ENCODE data around the gene LRATD1.
"Not testable (repeated sequence)": the region's sequence is repeated elsewhere in the genome, so short reads cannot be mapped to it uniquely, and the experiment has no call there.

Gene LRATD1

DNA sequence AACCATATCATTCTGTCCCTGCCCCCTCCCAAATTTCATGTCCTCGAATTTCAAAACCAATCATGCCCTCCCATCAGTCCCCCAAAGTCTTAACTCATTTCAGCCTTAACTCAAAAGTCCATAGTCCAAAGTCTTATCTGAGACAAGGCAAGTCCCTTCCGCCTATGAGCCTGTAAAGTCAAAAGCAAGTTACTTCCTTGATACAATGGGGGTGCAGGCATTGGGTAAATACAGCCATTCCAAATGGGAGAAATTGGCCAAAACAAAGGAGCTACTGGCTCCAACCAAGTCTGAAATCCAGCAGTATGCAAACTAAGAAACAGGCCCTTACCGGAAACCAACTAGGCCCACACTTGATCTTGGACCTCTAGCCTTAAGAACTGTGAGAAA, 10.0 kb upstream of the LRATD1 start:
- not testable (repeated sequence) for H3K4me1 Mint-ChIP-seq, H3K9me3 Mint-ChIP-seq, H3K27me3 Mint-ChIP-seq, H3K36me3 Mint-ChIP-seq, H3K27ac Mint-ChIP-seq, H3K4me3 Mint-ChIP-seq

DNA sequence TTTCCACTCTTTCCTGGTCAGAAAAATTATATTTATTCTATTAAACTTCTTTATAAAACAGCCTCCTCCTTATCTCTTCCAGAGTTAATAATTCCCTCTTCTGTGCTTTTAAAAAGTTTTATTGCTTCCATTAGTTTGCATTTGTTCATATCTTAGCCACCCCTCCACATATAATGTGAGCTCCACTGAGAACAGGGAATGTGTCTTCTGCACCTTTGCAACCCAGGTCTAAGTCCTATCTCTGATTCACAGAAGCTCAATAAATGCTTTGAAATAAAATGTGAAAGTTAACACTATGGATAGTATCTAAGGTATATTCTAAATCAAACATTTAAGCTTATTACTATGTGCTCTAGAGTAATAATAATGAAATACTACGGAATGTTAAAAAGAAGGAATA, 9.3 kb upstream of the LRATD1 start:
- Mint-ChIP-seq H3K27ac (no peak overlapping the region), H3K9me3 (no peaks in the 10 kb centered on the region), H3K27me3 (peaks cover 8% of the 10 kb centered on the region), H3K4me1 (no peaks in the 10 kb centered on the region), H3K4me3 (no peak overlapping the region), H3K36me3 (no peaks in the 10 kb centered on the region)

DNA sequence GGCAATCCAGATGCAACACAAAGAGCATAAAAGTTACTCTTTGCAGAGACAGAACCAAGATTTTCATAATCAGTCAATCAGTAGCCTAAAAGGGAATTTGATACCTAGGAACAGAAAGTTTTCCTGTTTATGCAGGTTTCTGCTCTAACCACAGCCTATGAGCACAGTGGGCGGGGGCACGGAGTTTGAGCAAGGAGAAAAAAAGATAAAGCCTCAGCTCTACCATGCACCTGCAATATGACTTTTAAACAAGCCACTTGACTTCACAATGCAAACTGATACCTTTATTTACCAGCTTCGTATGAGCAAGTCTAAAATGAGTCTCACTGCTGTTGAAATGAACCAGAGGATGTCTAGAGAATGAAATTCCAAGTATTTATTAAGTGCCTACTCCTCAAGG, 5.6 kb upstream of the LRATD1 start:
- Mint-ChIP-seq H3K27ac (no peak overlapping the region), H3K36me3 (peaks cover 2% of the 10 kb centered on the region), H3K4me1 (no peaks in the 10 kb centered on the region), H3K27me3 (peaks cover 24% of the 10 kb centered on the region), H3K9me3 (no peaks in the 10 kb centered on the region), H3K4me3 (no peak overlapping the region)

DNA sequence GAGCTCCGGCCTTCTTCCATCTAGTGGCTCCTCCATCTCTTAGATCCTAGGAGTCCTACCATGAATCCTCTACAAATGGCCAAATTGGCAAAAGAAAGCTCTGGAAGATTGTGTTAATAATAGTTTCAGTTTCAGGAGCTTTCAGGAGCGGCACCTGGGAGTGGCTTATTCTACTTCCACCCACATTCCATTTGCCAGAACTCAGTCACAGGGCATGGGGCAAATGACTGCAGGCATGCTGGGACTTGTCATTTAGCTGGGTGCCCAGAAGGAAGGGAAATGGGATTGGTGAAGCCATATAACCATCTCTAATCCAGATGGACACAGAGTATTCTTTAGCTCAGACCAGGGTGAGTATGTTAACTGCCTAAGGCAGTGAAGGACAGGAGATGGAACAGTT, 3.6 kb upstream of the LRATD1 start:
- Mint-ChIP-seq H3K4me3 (no peak overlapping the region), H3K9me3 (no peaks in the 10 kb centered on the region), H3K4me1 (no peaks in the 10 kb centered on the region), H3K27ac (no peak overlapping the region), H3K27me3 (peaks cover 31% of the 10 kb centered on the region), H3K36me3 (peaks cover 2% of the 10 kb centered on the region)

DNA sequence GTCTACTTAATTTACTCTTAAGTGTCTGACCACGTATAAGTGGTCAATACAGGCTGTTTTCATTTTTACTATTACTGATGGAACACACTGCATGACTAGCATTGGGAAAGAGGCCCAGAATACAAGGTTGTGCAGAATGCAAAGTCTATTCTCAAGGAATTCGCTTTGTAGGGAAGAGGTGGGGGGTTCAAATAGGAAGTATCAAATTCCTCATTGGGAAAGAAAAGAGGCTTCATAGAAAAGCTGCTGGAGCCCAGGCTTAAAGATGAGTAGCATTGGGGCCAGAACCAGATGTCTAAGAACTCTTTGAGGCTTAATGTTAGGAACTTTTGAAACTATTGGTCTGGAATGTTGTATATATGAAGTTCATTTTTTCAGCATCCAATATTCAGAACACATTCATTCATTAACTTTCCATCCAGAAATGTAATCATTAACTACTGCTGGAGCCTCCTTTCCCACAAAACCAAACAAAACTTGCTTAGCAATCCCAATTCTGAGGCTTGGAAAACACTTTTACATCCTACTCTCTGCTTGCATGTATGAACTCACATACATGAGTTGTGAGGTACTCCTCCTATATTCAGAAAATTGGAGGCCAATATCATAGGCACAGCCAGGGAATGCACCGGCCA, 994 bp upstream of the LRATD1 start:
- H3K27ac Mint-ChIP-seq = no peak overlapping the region
- H3K4me3 Mint-ChIP-seq = no peak overlapping the region
- peaks cover 2% of the 10 kb centered on the region for H3K36me3 Mint-ChIP-seq
- peaks cover 37% of the 10 kb centered on the region for H3K27me3 Mint-ChIP-seq
- H3K9me3 Mint-ChIP-seq = peaks cover 4% of the 10 kb centered on the region
- no peaks in the 10 kb centered on the region for H3K4me1 Mint-ChIP-seq

DNA sequence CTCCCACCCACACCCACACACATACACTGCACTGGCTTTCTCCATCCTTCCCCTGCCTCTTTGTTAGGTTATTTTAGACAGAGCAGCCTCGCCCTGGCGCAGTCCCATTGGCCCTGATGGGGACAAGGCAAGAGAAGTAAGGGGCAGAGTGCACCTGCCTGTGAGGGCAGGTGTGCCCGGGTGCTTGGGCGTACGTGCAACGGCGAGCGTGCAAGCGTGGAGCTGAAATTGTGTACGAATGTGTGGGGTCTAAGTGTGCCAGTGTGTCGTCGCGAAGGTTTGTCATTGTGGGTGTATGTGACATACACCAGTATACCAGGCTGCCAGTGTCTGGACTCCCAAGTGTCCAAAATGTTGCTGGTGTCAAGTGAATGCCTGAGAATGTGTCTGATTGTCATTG, 544 bp downstream of the LRATD1 start:
- Mint-ChIP-seq H3K4me1 (no peaks in the 10 kb centered on the region), H3K9me3 (peaks cover 11% of the 10 kb centered on the region), H3K4me3 (no peak overlapping the region), H3K27me3 (peaks cover 40% of the 10 kb centered on the region), H3K27ac (no peak overlapping the region), H3K36me3 (peaks cover 2% of the 10 kb centered on the region)

DNA sequence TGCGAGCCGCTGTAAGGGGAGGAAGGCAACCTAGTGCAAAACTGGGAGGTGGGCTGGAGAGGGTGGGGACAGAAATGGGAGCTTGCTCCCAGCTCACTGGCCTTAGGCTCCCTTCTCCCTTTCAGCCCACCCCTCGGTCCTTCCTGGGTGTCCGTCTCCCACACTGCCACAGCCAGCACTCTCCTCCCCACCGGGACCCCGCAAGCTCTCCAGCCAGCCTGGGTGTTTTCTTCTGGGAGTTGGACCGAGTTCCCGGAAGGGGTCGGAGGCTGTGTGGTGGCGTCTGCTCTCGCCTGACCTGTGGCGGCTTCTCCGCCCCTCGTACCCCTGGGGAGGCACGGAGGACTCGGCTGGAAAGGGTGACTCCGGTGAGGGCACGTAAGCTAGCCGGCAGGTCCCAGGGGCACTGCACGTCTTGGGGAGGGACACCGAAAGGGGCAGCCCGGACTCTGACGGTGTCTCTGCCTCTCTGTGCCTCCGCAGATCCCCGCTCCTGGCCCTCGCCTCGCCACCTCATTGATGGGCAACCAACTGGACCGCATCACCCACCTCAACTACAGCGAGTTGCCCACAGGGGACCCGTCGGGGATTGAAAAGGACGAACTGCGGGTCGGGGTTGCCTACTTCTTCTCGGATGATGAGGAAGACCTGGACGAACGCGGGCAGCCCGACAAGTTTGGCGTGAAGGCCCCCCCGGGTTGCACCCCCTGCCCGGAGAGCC, 1.1 kb downstream of the LRATD1 start:
- no peak overlapping the region for H3K4me3 Mint-ChIP-seq
- no peaks in the 10 kb centered on the region for H3K4me1 Mint-ChIP-seq
- peaks cover 2% of the 10 kb centered on the region for H3K36me3 Mint-ChIP-seq
- peaks cover 36% of the 10 kb centered on the region for H3K27me3 Mint-ChIP-seq
- no peak overlapping the region for H3K27ac Mint-ChIP-seq
- peaks cover 11% of the 10 kb centered on the region for H3K9me3 Mint-ChIP-seq

DNA sequence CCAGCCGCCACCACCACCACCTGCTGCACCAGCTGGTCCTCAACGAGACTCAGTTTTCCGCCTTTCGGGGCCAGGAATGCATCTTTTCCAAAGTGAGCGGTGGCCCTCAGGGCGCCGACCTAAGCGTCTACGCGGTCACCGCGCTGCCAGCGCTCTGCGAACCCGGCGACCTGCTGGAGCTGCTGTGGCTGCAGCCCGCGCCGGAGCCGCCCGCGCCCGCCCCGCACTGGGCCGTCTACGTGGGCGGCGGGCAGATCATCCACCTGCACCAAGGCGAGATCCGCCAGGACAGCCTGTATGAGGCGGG, 1.6 kb downstream of the LRATD1 start:
- no peak overlapping the region for H3K4me3 Mint-ChIP-seq
- H3K9me3 Mint-ChIP-seq = peaks cover 11% of the 10 kb centered on the region
- H3K27ac Mint-ChIP-seq = no peak overlapping the region
- H3K36me3 Mint-ChIP-seq = peaks cover 2% of the 10 kb centered on the region
- H3K27me3 Mint-ChIP-seq = peaks cover 39% of the 10 kb centered on the region
- no peaks in the 10 kb centered on the region for H3K4me1 Mint-ChIP-seq

DNA sequence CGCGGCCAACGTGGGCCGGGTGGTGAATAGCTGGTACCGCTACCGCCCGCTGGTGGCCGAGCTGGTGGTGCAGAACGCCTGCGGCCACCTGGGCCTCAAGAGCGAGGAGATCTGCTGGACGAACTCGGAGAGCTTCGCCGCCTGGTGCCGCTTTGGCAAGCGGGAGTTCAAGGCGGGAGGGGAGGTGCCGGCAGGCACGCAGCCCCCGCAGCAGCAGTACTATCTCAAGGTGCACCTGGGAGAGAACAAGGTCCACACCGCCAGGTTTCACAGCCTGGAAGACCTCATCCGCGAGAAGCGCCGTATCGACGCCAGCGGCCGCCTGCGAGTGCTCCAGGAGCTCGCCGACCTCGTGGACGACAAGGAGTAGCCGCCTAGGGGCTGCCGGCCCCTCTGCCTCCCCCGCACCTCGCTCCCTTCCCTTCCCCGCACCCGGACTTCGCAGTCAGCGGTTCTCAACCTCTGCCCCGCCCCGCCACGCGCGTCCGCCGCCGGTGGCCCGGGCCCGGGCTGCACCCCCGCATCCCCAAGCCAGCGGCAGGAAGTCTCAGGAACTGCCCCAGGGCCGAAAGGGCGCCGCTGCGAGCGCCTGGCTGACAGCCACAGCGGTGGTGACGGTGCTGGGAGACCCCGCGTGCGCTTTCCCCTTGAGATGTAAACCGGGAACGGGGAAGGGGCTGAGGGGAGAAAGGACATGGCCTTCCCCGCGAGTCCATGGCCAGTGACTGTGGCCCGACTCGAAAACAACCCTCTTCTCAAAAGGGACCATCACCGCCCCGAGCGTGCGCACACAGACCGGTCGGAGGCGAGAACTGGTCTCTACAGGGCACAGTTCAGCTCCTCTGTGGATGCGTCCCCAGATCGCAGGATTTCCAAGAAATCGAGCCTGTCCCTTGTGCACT, 2.2 kb downstream of the LRATD1 start:
- H3K9me3 Mint-ChIP-seq = peaks cover 11% of the 10 kb centered on the region
- H3K4me3 Mint-ChIP-seq = no peak overlapping the region
- no peak overlapping the region for H3K27ac Mint-ChIP-seq
- peaks cover 2% of the 10 kb centered on the region for H3K36me3 Mint-ChIP-seq
- no peaks in the 10 kb centered on the region for H3K4me1 Mint-ChIP-seq
- peaks cover 41% of the 10 kb centered on the region for H3K27me3 Mint-ChIP-seq

DNA sequence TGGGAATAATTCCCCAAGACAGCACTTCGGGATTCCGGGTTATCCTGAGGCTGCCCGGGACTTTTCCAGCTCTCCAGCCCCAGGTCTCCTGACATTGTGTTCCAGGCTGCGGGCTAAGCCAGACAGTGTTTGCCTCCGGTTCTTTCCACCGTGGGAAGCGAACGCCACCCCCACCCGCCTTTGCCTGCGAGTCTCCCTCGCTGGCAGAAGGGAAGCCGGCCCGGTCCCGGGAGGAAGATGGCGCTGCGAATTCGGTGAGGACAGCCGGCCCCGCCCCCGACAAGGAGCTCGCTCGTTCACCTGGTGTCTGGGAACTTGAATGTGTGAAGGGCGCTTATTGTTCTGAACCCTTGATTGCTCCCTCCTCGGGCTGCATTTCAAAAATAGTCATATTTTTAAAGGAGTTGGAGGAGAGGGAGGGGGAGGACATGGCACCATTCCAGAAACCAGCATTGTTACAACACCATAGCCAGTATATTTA, 2.9 kb downstream of the LRATD1 start:
- Mint-ChIP-seq H3K9me3 (peaks cover 11% of the 10 kb centered on the region), H3K27ac (no peak overlapping the region), H3K4me3 (no peak overlapping the region)

DNA sequence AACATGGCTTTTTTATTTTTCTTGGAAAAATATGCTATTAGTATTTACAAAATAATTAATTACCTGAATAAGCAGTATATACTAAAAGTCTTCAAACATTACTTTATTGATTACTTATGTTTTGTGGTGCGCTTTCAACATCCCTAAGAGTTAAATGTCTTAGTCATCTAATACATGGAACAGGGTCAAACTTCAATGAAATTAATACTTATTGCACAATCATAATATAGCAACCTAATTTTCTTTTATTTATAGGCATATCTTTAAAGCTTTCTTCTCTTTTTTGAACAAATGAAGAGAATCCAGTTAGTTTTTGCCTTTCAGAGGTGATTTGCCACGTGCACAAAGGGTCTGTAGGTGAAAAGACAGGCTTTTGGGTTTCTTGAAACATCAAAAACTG, 6.0 kb downstream of the LRATD1 start:
- Mint-ChIP-seq H3K4me3 (no peak overlapping the region), H3K4me1 (no peaks in the 10 kb centered on the region), H3K27ac (no peak overlapping the region), H3K27me3 (peaks cover 19% of the 10 kb centered on the region), H3K36me3 (no peaks in the 10 kb centered on the region), H3K9me3 (peaks cover 11% of the 10 kb centered on the region)

More for the DNA sequence above, 2.9 kb downstream of the LRATD1 start:
- H3K27me3 Mint-ChIP-seq = peaks cover 38% of the 10 kb centered on the region
- no peaks in the 10 kb centered on the region for H3K4me1 Mint-ChIP-seq
- H3K36me3 Mint-ChIP-seq = peaks cover 2% of the 10 kb centered on the region

DNA sequence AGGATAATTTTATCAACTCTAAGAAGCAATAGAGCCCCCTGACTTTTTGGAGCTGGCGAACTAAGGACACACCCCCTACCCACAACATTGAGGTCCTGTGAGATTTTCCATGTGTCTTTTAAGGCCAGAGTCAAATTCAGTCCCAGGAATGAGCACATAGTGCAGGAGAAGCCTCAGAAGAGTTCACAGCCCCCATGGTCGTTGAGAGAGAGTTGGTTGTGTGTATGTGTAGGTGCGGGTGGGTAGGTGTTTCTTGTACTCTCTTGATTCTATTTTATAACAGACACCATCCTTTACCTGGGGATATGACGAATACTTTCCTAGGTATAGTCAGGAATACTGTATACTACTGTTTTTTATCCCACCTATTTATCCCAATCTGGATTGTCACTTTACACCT, 8.6 kb downstream of the LRATD1 start:
- Mint-ChIP-seq H3K9me3 (peaks cover 11% of the 10 kb centered on the region), H3K27ac (no peak overlapping the region), H3K36me3 (no peaks in the 10 kb centered on the region), H3K4me1 (no peaks in the 10 kb centered on the region), H3K4me3 (no peak overlapping the region), H3K27me3 (peaks cover 17% of the 10 kb centered on the region)

DNA sequence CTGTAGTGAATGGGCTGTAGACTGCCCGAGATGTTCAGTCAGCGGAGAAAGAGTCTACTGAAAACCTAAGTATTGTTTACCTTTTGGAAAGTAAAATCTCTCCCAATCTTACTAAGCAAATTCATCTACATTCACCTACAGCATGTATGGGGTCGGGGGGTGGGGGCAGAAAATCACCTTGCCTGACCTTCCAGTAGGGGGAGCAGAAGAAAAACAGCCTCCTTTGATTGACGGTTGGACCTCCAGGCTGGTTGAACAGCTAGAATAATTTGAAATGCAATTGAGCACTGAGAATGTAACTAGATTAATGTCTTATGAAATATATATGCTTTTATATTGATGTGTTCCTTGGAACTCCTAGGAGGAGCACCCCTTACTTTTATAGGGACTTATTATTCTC, 10.0 kb downstream of the LRATD1 start:
- Mint-ChIP-seq H3K27me3 (peaks cover 5% of the 10 kb centered on the region), H3K9me3 (no peaks in the 10 kb centered on the region), H3K27ac (no peak overlapping the region), H3K4me1 (no peaks in the 10 kb centered on the region), H3K4me3 (no peak overlapping the region), H3K36me3 (no peaks in the 10 kb centered on the region)

DNA sequence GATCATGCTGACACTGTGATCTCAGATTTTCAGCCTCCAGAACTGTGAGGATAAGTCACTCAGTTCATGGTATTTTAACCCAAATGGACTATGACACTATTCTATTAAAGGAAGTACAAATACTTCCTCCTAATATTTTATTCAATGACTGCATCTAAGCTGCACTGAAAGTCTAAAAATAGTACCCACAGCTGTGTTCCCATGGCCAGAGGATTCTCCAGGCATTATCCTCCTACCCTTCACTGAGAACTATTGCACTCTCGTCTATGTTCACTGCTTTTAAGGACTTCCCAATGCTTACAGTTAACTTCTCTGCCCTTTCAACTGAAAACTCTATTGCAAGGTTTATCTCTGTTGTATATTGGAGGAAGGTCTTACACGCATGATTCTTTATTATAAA, 15.2 kb downstream of the LRATD1 start:
- Mint-ChIP-seq H3K4me3 (no peak overlapping the region), H3K9me3 (no peaks in the 10 kb centered on the region), H3K36me3 (no peaks in the 10 kb centered on the region), H3K27me3 (peaks cover 1% of the 10 kb centered on the region), H3K27ac (no peak overlapping the region), H3K4me1 (no peaks in the 10 kb centered on the region)

DNA sequence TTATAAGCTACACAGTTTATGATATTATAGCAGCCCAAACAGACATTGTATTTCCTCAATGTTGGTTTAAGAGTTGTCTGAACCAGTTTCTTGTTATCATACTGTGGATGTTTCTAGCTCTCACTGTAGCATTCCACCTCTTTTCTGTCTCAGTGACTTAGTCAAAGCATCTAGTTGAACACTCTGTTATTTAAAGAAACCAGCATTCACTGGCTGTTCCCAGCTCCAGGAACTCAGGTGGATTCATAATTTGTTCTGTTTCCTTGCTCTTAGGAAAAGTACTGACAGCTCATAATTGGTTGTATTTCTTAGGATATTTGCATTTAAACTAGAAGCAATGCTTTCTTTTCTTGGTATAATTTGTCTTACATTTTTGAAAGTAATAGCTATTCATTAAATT, 17.5 kb downstream of the LRATD1 start:
- Mint-ChIP-seq H3K9me3 (no peaks in the 10 kb centered on the region), H3K27me3 (peaks cover 1% of the 10 kb centered on the region), H3K4me1 (no peaks in the 10 kb centered on the region)

DNA sequence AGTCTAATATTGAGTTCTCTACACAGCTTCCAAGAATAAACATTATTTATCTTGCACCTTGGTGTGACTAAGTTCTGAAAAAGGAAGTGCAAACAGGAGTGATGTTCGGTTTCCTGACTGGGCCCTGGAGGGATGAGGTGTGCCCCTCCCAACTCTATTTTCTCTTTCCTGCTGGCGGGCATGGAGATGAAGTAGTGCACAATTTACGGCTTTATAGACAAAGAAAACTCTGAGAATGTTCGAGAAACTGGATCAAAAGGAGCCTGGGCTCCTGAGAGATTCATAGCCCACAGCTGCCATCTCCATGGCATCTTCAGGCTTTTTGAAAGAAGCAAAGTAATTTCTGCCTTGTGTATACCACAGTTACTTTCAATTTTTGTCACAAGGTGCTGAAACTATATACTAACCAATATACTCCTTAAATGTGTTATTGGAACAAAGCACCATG, 22.3 kb downstream of the LRATD1 start:
- Mint-ChIP-seq H3K36me3 (no peaks in the 10 kb centered on the region), H3K4me3 (no peak overlapping the region), H3K27ac (no peak overlapping the region), H3K4me1 (no peaks in the 10 kb centered on the region), H3K9me3 (peaks cover 9% of the 10 kb centered on the region), H3K27me3 (peaks cover 4% of the 10 kb centered on the region)

More for the DNA sequence above, 17.5 kb downstream of the LRATD1 start:
- no peak overlapping the region for H3K4me3 Mint-ChIP-seq
- H3K27ac Mint-ChIP-seq = no peak overlapping the region
- H3K36me3 Mint-ChIP-seq = no peaks in the 10 kb centered on the region

All from activated naive CD4-positive, alpha-beta T cell treated with anti-CD3 and anti-CD28 coated beads, Interleukin-2, amount 50 U/mL, for 24 hours (primary cell).